Omental fat pad (tissue), 4 donors: ENCODE measurements around the gene PLA2G6. TPM values are rescaled to one million over a fixed set of nuclear protein-coding genes. Genes with fewer than 3 reads are reported as not detected.

Source experiments
- ATAC-seq: fragments of 150-250 bp; one replicate; pipeline ENCODE4 v1.9.1; 2016; ENCODE audit warnings: mild to moderate bottlenecking, moderate library complexity; ENCODE audit not compliant: low FRiP score
- DNase-seq: peaks from one replicate; pipeline ENCODE4 v3.0.0-alpha.2; 2019; ENCODE audit warnings: low spot score
- total RNA-seq, 4 donors: library from RNA; depleted of rRNA; stranded (reverse); fragments of >200 nt; gene quantifications; one replicate each; pipeline ENCODE4 v1.1.0, GENCODE V29; 2016
- TF ChIP-seq, protein P1 (sequence below), 3 donors: fragments of 450-650 bp; IDR thresholded peaks; one replicate each; pipeline ENCODE4 v1.5.1; 2016 to 2017; ENCODE audit warnings: antibody characterized with exemption in 3 of 3, mild to moderate bottlenecking in 3 of 3, moderate library complexity in 2 of 3

Gene PLA2G6
- total RNA-seq, 4 donors from 2014 or later, result 30.8 to 58.5 (median 45.1) TPM

DNA sequence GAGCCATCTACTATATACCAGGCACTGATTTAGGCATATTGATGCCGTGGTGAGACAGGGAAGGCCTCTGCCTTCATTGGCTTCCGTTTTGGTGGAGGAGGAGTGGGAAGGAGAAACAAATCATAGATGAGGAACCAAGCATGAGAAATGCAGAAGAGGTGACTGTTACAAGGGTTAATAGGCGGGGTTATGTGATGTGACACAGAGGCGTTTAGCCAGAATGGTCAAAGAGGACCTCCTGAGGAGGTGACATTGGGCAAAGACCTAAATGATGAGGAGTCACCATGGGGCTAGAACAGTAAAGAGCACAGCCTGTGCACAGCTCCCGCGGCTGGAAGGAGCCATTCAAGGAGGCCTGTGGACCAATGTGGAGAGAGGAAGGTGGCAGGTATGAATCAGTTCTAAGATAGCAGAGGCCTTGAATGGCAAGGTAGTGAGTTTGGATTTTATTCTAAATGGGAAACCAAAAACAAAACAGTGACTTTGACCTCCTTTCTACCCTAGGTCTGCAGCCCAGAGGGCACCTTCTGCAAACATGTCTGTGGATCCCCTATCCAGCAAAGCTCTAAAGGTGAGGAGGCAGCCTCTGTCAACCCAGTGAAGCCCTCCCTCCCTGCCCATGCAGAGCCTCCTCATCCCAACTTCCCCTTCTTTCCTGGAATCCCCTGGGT, 31.8 kb upstream of the PLA2G6 start:
- TF ChIP-seq, protein P1, sequence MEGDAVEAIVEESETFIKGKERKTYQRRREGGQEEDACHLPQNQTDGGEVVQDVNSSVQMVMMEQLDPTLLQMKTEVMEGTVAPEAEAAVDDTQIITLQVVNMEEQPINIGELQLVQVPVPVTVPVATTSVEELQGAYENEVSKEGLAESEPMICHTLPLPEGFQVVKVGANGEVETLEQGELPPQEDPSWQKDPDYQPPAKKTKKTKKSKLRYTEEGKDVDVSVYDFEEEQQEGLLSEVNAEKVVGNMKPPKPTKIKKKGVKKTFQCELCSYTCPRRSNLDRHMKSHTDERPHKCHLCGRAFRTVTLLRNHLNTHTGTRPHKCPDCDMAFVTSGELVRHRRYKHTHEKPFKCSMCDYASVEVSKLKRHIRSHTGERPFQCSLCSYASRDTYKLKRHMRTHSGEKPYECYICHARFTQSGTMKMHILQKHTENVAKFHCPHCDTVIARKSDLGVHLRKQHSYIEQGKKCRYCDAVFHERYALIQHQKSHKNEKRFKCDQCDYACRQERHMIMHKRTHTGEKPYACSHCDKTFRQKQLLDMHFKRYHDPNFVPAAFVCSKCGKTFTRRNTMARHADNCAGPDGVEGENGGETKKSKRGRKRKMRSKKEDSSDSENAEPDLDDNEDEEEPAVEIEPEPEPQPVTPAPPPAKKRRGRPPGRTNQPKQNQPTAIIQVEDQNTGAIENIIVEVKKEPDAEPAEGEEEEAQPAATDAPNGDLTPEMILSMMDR (IDR thresholded peaks at IDR 0.05), result no peak
- DNase-seq, result no peak

DNA sequence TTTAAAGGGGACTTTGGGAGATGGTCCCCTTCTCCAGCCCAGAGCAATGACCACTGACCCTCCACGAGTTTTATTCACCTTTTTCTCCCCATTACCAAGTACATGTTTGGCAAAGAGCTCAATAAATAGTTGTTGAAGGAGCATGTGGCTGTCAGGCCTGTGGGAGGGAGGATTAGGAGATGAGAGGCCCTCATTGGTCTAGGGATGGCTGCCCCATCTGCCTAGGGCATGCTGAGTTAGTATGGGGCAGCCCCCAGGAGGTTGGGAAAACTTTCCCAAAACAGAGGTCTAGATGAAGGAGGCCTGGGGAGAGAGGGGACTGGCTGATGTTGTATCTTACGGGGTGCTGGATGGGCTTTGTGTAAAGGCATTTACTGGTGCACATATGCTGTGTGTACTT, 30.8 kb upstream of the PLA2G6 start:
- ATAC-seq (no peak), DNase-seq (no peak)
- TF ChIP-seq, protein P1 (IDR thresholded peaks at IDR 0.05), result no peak

More for the DNA sequence above, 31.8 kb upstream of the PLA2G6 start:
- no peak for ATAC-seq

DNA sequence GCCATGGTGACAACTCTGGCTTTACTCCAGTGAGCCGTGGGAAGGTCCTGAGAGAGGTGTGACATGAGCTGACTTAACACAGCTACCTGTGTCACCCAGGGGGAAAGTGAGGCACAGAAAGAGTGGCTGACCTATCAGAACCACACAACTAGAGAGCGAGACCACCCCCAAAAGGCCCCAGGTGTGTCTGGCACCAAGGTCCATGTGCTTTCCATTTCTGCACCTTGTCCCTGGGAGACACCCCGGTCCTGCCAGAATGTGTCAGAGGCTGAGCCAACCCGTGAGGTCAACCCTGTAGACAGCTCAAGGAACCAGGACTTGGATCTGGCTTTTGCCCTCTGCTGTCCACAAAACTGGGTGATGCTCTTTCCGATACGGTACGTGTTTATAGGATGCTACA, 29.9 kb upstream of the PLA2G6 start:
- DNase-seq, result no peak
- TF ChIP-seq, protein P1 (IDR thresholded peaks at IDR 0.05), result no peak
- ATAC-seq, result no peak

DNA sequence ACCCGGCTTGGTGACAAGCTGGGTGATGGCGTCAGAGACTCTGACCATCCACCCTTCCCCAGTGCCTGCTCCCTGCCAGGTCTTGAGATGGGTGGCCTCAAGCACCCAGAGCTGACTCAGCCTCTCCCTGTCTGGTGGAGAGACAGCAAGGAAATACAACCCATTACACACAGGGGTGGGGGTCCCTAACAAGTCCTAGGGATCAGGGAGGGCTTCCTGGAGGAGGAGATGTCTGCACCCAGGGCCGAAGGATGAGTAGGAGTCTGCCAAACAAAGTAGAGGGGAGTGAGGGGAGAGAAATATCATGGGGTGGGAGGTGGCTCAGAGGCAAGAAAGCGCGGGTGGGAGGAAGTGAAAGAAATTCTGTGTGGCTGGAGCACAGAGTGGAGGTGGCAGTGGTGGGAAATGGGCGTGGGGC, 26.9 kb upstream of the PLA2G6 start:
- TF ChIP-seq, protein P1 (IDR thresholded peaks at IDR 0.05), result no peak
- ATAC-seq (no peak), DNase-seq (no peak)

DNA sequence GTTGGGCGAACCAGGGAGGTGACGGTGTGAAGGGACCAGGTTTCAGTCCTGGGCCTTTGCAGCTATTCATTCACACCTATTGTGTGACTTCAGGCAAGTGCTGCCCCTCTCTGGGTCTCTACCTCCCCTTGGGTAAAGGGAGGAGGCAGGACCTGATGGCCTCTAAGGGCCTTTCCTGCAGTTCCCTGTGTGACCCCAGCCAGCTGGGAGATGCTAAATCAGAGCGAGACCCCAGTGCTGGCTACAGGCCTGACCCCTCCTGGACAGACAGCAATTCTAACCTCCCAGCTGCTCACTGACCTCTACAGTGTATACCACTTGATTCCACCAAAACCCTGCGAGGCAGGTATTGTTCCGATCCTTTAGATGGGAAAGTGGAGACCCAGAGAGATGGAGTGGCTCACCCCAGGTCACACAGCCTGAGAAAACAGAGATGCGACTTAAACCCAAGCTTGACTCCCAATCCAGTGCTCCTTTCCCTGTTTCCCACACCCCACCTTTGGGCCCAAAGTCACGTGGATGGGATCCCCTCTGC, 26.3 kb upstream of the PLA2G6 start:
- TF ChIP-seq, protein P1 (IDR thresholded peaks at IDR 0.05), result no peak
- no peak for ATAC-seq
- DNase-seq, result no peak

DNA sequence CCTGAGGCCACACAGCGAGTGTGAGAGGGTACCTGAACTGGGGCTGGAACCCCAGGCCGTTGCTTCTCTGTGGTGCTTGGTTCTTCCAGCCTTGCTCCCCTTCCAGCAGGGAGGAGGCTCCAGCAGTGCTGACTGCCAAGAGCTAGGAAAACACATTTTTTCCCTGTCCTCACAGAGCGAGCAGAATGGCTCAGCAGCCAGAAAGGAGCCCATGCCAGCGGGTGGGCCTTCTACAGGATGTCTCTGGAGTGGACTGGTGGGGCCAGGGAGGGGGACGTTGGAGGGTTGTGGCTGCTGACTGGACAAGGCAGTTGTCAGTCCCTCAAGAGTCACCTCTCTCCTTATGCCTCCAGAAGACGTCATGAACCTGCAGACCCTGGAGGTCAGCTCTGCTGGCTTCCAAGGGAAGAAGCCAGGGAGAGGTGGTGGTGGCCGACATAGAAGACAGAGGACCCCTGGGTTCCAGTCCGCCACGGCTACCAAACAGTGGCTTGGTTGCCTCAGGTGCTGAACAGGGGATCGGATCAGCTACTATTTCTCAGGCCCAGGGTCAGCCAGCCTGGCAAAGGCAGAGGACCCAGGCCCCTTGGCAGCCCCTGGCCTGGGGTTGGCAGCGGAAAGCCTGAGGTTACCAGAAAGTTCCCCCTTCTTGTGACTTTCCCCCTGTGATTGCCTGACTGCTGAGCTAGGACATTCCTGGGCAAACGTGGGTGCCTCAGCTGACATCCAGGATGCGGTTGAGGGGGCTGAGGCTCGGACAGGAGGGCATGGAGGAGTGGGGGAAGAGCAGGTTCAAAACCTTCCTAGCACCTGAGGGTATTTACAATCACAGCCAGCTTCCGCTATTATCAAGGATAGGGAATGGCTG, 23.9 kb upstream of the PLA2G6 start:
- DNase-seq (no peak), ATAC-seq (peak; percentile 3)
- TF ChIP-seq, protein P1 (IDR thresholded peaks at IDR 0.05), result no peak
